Ishikawa (cell line): ENCODE results near the gene KCNN3.

Experiments
- CEBPB ChIP-seq: IDR thresholded peaks from 2 replicates; pipeline ENCODE4 v1.6.1; 2012
- EP300 ChIP-seq: IDR thresholded peaks from 2 replicates; pipeline ENCODE4 v1.6.1; 2012; ENCODE audit warnings: borderline replicate concordance
- TAF1 ChIP-seq: IDR thresholded peaks from 2 replicates; pipeline ENCODE4 v1.6.1; 2012; ENCODE audit warnings: low read depth, mild to moderate bottlenecking
- TF ChIP-seq, protein P1 (sequence below): IDR thresholded peaks from 2 replicates; pipeline ENCODE4 v1.6.1; 2012; ENCODE audit warnings: low read depth, mild to moderate bottlenecking

DNA sequence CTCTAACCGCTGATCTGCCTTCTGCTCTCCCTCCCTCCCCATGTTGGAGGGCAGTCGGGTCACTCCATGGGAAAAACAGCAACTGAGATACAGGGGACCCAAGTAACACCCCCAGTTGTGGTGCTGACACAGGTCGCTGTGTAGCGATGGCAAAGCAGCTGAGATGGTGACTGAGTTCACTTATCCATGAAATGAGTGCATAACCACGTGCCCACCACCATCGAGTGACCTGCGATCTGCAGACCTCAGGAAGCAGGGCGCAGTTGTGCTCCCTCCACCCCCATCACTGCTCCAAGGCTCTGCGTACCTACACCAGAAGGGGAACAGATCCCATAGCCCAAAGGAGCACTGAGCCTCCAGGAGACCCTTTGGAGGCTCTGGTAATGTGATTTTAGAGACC is 31.1 kb downstream of the KCNN3 start:
- TF ChIP-seq TAF1 (no peak), EP300 (no peak), CEBPB (no peak)
- TF ChIP-seq, protein P1, sequence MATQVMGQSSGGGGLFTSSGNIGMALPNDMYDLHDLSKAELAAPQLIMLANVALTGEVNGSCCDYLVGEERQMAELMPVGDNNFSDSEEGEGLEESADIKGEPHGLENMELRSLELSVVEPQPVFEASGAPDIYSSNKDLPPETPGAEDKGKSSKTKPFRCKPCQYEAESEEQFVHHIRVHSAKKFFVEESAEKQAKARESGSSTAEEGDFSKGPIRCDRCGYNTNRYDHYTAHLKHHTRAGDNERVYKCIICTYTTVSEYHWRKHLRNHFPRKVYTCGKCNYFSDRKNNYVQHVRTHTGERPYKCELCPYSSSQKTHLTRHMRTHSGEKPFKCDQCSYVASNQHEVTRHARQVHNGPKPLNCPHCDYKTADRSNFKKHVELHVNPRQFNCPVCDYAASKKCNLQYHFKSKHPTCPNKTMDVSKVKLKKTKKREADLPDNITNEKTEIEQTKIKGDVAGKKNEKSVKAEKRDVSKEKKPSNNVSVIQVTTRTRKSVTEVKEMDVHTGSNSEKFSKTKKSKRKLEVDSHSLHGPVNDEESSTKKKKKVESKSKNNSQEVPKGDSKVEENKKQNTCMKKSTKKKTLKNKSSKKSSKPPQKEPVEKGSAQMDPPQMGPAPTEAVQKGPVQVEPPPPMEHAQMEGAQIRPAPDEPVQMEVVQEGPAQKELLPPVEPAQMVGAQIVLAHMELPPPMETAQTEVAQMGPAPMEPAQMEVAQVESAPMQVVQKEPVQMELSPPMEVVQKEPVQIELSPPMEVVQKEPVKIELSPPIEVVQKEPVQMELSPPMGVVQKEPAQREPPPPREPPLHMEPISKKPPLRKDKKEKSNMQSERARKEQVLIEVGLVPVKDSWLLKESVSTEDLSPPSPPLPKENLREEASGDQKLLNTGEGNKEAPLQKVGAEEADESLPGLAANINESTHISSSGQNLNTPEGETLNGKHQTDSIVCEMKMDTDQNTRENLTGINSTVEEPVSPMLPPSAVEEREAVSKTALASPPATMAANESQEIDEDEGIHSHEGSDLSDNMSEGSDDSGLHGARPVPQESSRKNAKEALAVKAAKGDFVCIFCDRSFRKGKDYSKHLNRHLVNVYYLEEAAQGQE: no peak
